Stimulated activated effector memory CD8-positive, alpha-beta T cell treated with anti-CD3 and anti-CD28 coated beads, Interleukin-12 subunit alpha, Interleukin-12 subunit beta, amount 100 ng/mL, for 72 hours (primary cell): ENCODE results near the gene PLXNA3.

Source experiments
- ATAC-seq: fragments of 150-1000 bp; cut with Tn5 transposase; 2 replicates; pipeline ENCODE4 v1.10.0; 2021
- DNase-seq, 2 donors: peaks; one replicate each; pipeline ENCODE4 v3.0.0; 2021 to 2022; ENCODE audit warnings: low spot score in 2 of 2
- H3K27ac Mint-ChIP-seq: one replicate; pipeline ENCODE4 v1.8.0; 2022; ENCODE audit warnings: mild to moderate bottlenecking, mixed read lengths
- H3K36me3 Mint-ChIP-seq: one replicate; pipeline ENCODE4 v1.8.0; 2022; ENCODE audit warnings: mild to moderate bottlenecking, mixed read lengths
- H3K4me1 Mint-ChIP-seq: one replicate; pipeline ENCODE4 v1.8.0; 2022; ENCODE audit warnings: mixed read lengths
- H3K4me3 Mint-ChIP-seq: one replicate; pipeline ENCODE4 v1.8.0; 2022; ENCODE audit warnings: mild to moderate bottlenecking, mixed read lengths
- H3K9me3 Mint-ChIP-seq: one replicate; pipeline ENCODE4 v1.8.0; 2022; ENCODE audit warnings: mixed read lengths

Gene PLXNA3

GRCh38 chrX:154476821-154477220 lies 18.7 kb downstream of the PLXNA3 start:
- H3K9me3 Mint-ChIP-seq, result no peaks in the 10 kb centered on the region
- no peak overlapping the region for H3K4me3 Mint-ChIP-seq
- H3K36me3 Mint-ChIP-seq, result peaks cover 43% of the 10 kb centered on the region
- DNase-seq, result no peak
- no peak for ATAC-seq
- no peak overlapping the region for H3K27ac Mint-ChIP-seq
- peaks cover 11% of the 10 kb centered on the region for H3K4me1 Mint-ChIP-seq

DNA sequence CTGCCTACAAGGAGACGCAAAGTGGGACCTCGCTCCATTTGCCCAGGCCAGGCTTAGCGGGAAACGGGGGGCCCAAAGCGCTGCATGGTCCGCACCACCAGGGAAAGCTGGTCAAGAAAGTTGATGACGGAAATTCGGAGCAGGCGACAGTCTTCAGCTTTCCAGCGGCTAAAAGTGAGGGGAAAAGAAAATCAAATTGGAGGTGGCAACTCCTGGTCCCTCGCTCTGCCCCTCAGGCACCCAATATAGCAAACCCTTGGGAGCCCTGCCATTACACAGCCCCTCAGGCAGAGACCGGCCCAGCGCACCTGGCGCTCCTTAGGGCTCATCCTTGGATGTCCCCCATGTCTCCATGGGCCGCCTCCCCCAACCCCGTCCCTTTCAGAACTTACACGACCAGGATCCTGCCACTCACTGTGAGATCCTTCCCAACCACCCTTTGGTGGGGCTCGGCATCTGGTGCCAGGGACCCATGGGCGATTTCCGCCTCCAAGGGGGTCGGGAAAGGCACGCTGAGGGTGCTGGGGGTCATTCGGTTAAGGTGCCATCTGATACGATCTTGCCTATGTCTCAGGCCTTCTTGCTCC lies 19.9 kb downstream of the PLXNA3 start:
- peak overlapping the region; percentile 77 for H3K4me3 Mint-ChIP-seq
- H3K9me3 Mint-ChIP-seq, result no peaks in the 10 kb centered on the region
- no peak for ATAC-seq

DNA sequence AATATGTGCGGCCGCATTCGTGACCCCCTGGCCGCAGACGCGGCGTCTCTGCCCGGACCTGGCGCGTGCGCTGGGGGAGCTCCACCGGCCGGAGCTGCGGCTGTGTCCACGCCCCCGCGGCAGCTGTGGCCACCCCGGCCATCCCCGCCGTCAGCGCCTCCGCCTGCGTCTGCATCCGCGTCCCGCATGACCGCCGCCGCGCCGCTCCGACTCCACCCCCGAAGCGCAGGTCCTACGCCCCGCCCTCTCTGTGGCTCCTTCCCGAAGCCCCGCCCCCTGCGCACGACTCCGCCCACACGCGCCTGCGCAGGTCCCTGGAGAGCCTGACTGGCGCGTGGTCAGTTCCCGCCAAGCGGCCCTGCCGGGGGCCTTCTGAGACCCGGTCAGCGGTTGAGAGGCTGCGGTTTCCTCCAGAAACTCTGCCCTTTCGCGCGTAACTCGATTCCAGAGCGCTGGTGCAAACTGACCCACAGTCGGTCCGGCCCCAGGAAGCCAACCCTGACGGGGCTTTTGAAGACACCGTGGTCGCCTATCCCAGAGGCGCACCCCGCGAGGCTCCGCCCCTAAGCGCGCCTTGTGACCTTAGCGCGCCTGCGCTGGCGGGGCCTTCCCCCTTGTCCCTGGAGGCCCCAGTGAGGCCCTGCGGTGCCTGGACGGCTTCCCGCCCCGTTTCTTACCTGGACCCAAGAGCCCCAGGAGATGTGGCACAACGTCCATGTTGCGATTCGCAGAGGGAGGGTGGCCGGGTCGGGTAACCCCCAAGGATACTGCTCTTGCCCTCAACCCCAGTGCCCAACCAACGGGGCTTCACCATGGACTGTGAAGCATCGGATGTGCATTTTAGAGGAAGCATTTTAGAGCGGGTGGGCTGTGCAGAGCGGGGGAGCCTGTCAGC lies 20.9 kb downstream of the PLXNA3 start, which contains the start of gene LAGE3:
Gene LAGE3 (minus strand): TSS at position 554 of the 895 bp plus-strand sequence. CDS start 366 bp downstream, at position 188.
- peaks cover 48% of the 10 kb centered on the region for H3K36me3 Mint-ChIP-seq
- peak; percentile 96 to 98 for DNase-seq
- no peaks in the 10 kb centered on the region for H3K9me3 Mint-ChIP-seq
- H3K4me3 Mint-ChIP-seq, result peak within 1 kb of the TSS; percentile 77
- peaks cover 18% of the 10 kb centered on the region for H3K4me1 Mint-ChIP-seq
- ATAC-seq, result peak; percentile 94
- H3K27ac Mint-ChIP-seq, result peak within 1 kb of the TSS; percentile 92

More for the DNA sequence above, 19.9 kb downstream of the PLXNA3 start:
- Mint-ChIP-seq H3K36me3 (peaks cover 45% of the 10 kb centered on the region), H3K4me1 (peaks cover 12% of the 10 kb centered on the region), H3K27ac (peak overlapping the region; percentile 92)
- DNase-seq, result no peak

- H3K4me1 Mint-ChIP-seq, result peaks cover 14% of the 10 kb centered on the region
- DNase-seq, result no peak
- peaks cover 43% of the 10 kb centered on the region for H3K36me3 Mint-ChIP-seq
- ATAC-seq, result no peak
- no peak overlapping the region for H3K4me3 Mint-ChIP-seq
- H3K27ac Mint-ChIP-seq, result no peak overlapping the region
- H3K9me3 Mint-ChIP-seq, result no peaks in the 10 kb centered on the region
Observed at GRCh38 chrX:154481195-154481594, 23.1 kb downstream of the PLXNA3 start.

GRCh38 chrX:154481911-154482601 lies 24.0 kb downstream of the PLXNA3 start:
- no peak for DNase-seq
- H3K27ac Mint-ChIP-seq, result no peak overlapping the region

DNA sequence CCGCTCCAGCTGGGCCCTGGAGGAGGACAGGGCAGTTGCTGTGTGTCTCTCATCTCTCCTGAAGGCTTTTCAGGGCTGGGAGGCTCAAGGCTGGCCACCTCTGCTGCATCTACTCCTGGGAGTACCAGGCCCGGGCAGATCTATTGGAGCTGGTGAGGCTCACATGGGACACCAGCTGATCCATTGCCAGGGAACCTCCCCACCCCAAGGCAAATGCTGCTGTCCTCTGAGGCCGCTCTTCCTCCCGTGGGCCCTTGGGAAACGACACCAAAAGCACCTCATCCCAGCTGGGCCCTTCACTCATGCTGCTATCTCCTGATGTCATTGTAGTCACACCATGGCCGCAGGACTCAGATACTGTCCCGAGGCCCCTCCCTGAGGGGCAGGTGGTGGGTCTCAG lies 24.7 kb downstream of the PLXNA3 start:
- no peak overlapping the region for H3K4me3 Mint-ChIP-seq
- DNase-seq, result no peak
- H3K9me3 Mint-ChIP-seq, result no peaks in the 10 kb centered on the region
- no peak for ATAC-seq
- no peak overlapping the region for H3K27ac Mint-ChIP-seq
- peaks cover 14% of the 10 kb centered on the region for H3K4me1 Mint-ChIP-seq
- peaks cover 52% of the 10 kb centered on the region for H3K36me3 Mint-ChIP-seq

More at GRCh38 chrX:154481911-154482601, 24.0 kb downstream of the PLXNA3 start:
- no peak for ATAC-seq
- H3K4me1 Mint-ChIP-seq, result peaks cover 14% of the 10 kb centered on the region
- H3K36me3 Mint-ChIP-seq, result peaks cover 45% of the 10 kb centered on the region
- H3K9me3 Mint-ChIP-seq, result no peaks in the 10 kb centered on the region
- no peak overlapping the region for H3K4me3 Mint-ChIP-seq

GRCh38 chrX:154483325-154483724 lies 25.2 kb downstream of the PLXNA3 start:
- H3K27ac Mint-ChIP-seq, result no peak overlapping the region
- DNase-seq (no peak), ATAC-seq (no peak)
- peaks cover 20% of the 10 kb centered on the region for H3K4me1 Mint-ChIP-seq
- H3K9me3 Mint-ChIP-seq, result no peaks in the 10 kb centered on the region
- peaks cover 51% of the 10 kb centered on the region for H3K36me3 Mint-ChIP-seq
- no peak overlapping the region for H3K4me3 Mint-ChIP-seq

- Mint-ChIP-seq H3K4me3 (peak overlapping the region; percentile 65), H3K4me1 (peaks cover 27% of the 10 kb centered on the region), H3K9me3 (no peaks in the 10 kb centered on the region), H3K27ac (peak overlapping the region; percentile 37), H3K36me3 (peaks cover 39% of the 10 kb centered on the region)
- no peak for ATAC-seq
- no peak for DNase-seq
Observed at GRCh38 chrX:154484255-154485149, 26.4 kb downstream of the PLXNA3 start.

GRCh38 chrX:154485150-154486051 lies 27.3 kb downstream of the PLXNA3 start:
- ATAC-seq (no peak), DNase-seq (no peak)
- no peak overlapping the region for H3K27ac Mint-ChIP-seq
- peaks cover 38% of the 10 kb centered on the region for H3K36me3 Mint-ChIP-seq
- H3K4me1 Mint-ChIP-seq, result peaks cover 29% of the 10 kb centered on the region
- no peaks in the 10 kb centered on the region for H3K9me3 Mint-ChIP-seq
- H3K4me3 Mint-ChIP-seq, result peak overlapping the region; percentile 65

- Mint-ChIP-seq H3K4me3 (peak overlapping the region; percentile 65), H3K9me3 (no peaks in the 10 kb centered on the region), H3K27ac (no peak overlapping the region), H3K4me1 (peaks cover 33% of the 10 kb centered on the region), H3K36me3 (peaks cover 38% of the 10 kb centered on the region)
- DNase-seq, result peak; percentile 9 to 64
- peak; percentile 4 for ATAC-seq
Observed at GRCh38 chrX:154486052-154486395, 27.9 kb downstream of the PLXNA3 start.

- Mint-ChIP-seq H3K36me3 (peaks cover 38% of the 10 kb centered on the region), H3K27ac (peak within 1 kb of the TSS; percentile 85), H3K4me1 (peaks cover 38% of the 10 kb centered on the region), H3K4me3 (peak within 1 kb of the TSS; percentile 65), H3K9me3 (no peaks in the 10 kb centered on the region)
- ATAC-seq (peak; percentile 43), DNase-seq (peak; percentile 46 to 73)
Observed at GRCh38 chrX:154486396-154487207, 28.5 kb downstream of the PLXNA3 start, which contains the start of gene UBL4A. UBL4A (minus strand) TSS chrX:154486615; CDS start chrX:154486584, 31 bp downstream.

DNA sequence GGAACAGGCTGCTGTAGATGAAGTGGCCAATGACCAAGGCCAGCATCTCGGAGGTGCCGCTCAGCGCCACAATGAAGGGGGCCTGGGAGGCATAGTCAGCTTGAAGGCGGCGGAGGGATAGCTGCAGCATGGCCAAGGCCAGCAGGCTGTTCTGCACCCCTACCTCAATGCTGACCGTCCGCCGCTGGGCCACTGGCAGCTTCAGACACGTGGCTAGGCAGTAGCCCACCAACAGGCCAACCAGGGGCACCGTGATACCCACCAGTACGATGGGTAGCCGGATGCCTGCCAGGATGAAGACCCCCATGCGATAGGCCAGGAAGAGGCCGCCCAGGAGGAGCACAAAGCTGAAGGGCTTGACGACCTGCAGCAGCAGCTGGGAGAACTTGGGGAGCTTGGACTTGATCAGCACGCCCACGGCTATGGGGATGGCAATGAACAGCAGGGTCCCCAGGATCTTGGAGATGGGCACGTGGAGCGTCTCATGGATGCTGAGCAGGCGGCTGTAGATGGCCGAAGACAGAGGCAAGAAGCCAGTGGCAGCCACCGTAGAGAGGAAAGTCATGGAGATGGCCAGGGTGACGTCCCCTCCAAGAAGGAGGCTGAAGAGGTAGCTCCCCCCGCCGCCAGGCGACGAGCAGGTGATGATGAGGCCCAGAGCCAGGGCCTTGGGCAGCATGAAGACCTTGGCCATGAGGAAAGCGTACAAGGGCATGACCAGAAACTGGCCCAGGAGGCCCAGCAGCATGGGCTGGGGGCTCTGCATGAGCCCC lies 29.6 kb downstream of the PLXNA3 start:
- H3K9me3 Mint-ChIP-seq, result no peaks in the 10 kb centered on the region
- DNase-seq (no peak), ATAC-seq (no peak)
- H3K4me1 Mint-ChIP-seq, result peaks cover 38% of the 10 kb centered on the region
- peak overlapping the region; percentile 20 for H3K27ac Mint-ChIP-seq
- peaks cover 32% of the 10 kb centered on the region for H3K36me3 Mint-ChIP-seq
- peak overlapping the region; percentile 65 for H3K4me3 Mint-ChIP-seq
